GM13977 (cell line): ENCODE measurements around the gene MOCOS.

ENCODE experiments used
- DNase-seq: peaks from one replicate; pipeline ENCODE4 v3.0.0; 2012; ENCODE audit warnings: low spot score
- CTCF ChIP-seq: IDR thresholded peaks from 2 replicates; pipeline ENCODE4 v1.5.1; 2012; ENCODE audit warnings: mild to moderate bottlenecking, control low read depth; ENCODE audit not compliant: insufficient read depth; ENCODE audit errors: extremely low read depth, missing control alignments
- in situ Hi-C: fragments of 300-500 bp; cut with MboI; formaldehyde crosslinking; loops from one replicate; pipeline ENCODE4 v1.12.0; 2022; ENCODE audit warnings: low sequenced_read_pairs, low pct_unique_long_range_greater_than_20kb, mixed read lengths, inconsistent platforms; ENCODE audit not compliant: unreplicated experiment

Gene MOCOS

DNA sequence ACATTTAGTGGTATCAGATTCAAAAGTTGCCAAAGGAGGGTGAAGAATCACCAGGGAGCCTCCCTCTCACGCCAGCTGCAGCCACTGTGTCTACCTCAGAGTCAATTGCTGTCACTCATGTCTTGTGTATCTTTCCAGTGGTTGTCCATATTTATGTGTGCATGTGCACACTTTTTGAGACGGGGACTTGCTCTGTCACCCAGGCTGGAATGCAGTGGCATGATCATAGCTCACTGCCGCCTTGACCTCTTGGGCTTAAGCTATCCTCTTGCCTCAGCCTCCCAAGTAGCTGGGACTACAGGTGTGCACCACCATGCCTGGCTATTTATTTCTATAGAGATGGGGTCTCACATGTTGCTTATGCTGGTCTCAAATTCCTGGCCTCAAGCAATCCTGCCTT is 4.0 kb downstream of the MOCOS start:
- in situ Hi-C loops = no loop called here
- no peak for TF ChIP-seq CTCF

GRCh38 chr18:36191711-36192110 is 4.4 kb downstream of the MOCOS start:
- TF ChIP-seq CTCF = no peak

More for the DNA sequence above, 4.0 kb downstream of the MOCOS start:
- no peak for DNase-seq

GRCh38 chr18:36194600-36195315 is 7.5 kb downstream of the MOCOS start:
- no peak for TF ChIP-seq CTCF
- no peak for DNase-seq
- in situ Hi-C loops = no loop called here

More at GRCh38 chr18:36191711-36192110, 4.4 kb downstream of the MOCOS start:
- no peak for DNase-seq
- in situ Hi-C loops = no loop called here

GRCh38 chr18:36195427-36196122 is 8.3 kb downstream of the MOCOS start:
- TF ChIP-seq CTCF = no peak
- no peak for DNase-seq
- in situ Hi-C loops = no loop called here

DNA sequence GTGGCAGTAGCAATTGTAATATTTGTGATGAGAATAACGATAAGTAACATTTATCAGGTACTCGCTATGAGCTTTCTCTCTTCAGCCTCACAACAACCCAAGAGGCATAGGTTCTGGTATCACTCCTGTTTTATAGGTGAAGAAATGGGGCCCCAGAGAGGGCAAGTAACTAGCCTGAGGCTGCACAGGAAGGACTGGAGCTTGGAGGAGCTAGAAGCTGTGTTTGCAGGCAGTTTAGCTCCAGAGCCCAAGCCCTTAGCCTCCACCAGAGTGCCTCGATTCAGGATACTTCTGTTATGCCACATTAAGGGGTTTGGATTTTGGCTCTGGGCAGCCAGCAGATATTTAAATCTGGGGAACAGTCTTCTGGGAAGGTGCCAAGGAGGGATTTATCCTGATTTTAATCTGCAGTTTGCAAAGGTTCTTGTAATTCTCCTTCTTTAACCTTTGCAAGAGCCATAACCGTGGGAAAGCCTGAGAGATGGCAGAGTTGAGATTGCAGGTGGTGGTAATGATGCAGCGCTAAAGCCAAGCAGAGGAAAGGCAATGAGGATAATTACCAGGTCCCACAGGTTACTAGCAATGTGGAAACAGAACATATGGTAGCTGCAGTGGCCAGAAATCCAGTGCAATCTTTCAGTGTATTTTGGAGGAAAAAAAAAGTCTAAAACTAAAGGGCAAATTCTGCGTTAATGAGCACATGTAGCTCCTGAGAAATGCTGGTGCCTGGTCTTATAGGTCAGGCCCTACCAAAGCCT is 9.1 kb downstream of the MOCOS start:
- in situ Hi-C loops = no loop called here
- TF ChIP-seq CTCF = no peak
- no peak for DNase-seq

GRCh38 chr18:36197511-36198166 is 10.3 kb downstream of the MOCOS start:
- no peak for TF ChIP-seq CTCF
- no peak for DNase-seq
- in situ Hi-C loops = no loop called here
